ENCODE results near the gene FTO.

The FTO gene

GRCh38 chr16:53703590-53704444 lies at the start of gene FTO, which contains the start of gene RPGRIP1L:
Gene FTO (plus strand): TSS chr16:53704156.
Gene RPGRIP1L (minus strand): TSS chr16:53703859. CDS start chr16:53700723, 3,136 bp downstream.
- peak; percentile 99 for DNase-seq (ENCODE audit: extremely low read depth, low read depth)
- peak within 1 kb of the TSS; percentile 94 for H3K4me3 ChIP-seq (replicated peaks; ENCODE audit: low read depth, low read length)
- TF ChIP-seq, protein P1, sequence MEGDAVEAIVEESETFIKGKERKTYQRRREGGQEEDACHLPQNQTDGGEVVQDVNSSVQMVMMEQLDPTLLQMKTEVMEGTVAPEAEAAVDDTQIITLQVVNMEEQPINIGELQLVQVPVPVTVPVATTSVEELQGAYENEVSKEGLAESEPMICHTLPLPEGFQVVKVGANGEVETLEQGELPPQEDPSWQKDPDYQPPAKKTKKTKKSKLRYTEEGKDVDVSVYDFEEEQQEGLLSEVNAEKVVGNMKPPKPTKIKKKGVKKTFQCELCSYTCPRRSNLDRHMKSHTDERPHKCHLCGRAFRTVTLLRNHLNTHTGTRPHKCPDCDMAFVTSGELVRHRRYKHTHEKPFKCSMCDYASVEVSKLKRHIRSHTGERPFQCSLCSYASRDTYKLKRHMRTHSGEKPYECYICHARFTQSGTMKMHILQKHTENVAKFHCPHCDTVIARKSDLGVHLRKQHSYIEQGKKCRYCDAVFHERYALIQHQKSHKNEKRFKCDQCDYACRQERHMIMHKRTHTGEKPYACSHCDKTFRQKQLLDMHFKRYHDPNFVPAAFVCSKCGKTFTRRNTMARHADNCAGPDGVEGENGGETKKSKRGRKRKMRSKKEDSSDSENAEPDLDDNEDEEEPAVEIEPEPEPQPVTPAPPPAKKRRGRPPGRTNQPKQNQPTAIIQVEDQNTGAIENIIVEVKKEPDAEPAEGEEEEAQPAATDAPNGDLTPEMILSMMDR (IDR thresholded peaks at IDR 0.05; ENCODE audit: low read depth, low read length, missing control alignments): no peak

DNA sequence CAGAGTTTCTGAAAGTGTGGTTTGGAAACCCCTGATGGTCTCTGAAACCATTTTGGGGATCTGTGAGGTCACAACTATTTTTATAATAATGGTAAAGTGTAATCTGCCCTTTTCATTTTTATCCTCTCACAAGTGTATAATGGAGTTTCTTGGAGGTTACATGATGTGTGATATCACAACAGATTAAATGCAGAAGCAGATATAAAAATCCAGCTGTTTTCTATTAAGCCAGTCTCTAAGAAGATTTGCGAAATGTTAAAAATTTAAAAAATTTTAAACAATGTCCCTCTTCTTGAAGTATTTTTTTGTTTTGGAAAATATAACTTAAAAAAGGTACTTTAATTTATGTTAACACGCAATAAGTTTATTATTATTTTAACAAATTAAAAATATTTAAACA lies 49.0 kb upstream of the FTO start:
- TF ChIP-seq, protein P1 (IDR thresholded peaks at IDR 0.05; ENCODE audit: low read depth, low read length, missing control alignments): no peak
- no peak for DNase-seq (ENCODE audit: extremely low read depth, low read depth)
- H3K4me3 ChIP-seq (replicated peaks; ENCODE audit: low read depth, low read length): no peak overlapping the region

GRCh38 chr16:53662072-53662471 lies 41.9 kb upstream of the FTO start:
- TF ChIP-seq, protein P1 (IDR thresholded peaks at IDR 0.05; ENCODE audit: low read depth, low read length, missing control alignments): no peak
- no peak overlapping the region for H3K4me3 ChIP-seq (replicated peaks; ENCODE audit: low read depth, low read length)
- no peak for DNase-seq (ENCODE audit: extremely low read depth, low read depth)

- TF ChIP-seq, protein P1 (IDR thresholded peaks at IDR 0.05; ENCODE audit: low read depth, low read length, missing control alignments): no peak
- H3K4me3 ChIP-seq (replicated peaks; ENCODE audit: low read depth, low read length): no peak overlapping the region
- DNase-seq (ENCODE audit: extremely low read depth, low read depth): peak; percentile 59
Measured at GRCh38 chr16:53664724-53665345, 39.1 kb upstream of the FTO start.

DNA sequence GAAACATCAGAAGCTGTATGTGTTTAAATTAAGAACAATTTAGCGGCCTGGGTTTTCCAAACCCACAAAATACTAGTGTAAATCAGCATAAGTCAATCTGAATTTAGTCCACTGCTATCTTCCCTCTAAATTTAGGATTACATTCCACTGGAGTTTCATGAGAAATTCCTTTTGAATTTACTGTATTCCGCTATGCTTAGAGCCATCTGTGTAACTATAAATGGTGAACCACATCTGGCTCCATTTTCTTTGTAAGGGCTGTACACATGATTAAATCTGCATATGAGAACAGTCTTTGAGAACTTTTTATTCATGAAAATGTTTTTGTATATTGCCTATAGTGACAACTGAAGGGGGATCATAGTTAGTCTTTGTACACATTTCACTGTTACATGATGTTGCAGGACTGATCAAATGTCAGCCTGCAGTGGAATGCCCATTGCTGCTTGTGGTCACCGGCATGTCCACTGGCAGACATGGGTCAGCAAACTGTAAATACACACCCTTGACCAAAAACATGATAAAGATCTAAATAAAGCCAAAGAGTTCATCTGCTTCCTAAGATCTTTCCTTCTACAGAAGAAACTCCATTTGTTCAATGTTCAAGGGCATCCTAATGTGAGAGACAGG lies 37.1 kb upstream of the FTO start:
- DNase-seq (ENCODE audit: extremely low read depth, low read depth): no peak
- TF ChIP-seq, protein P1 (IDR thresholded peaks at IDR 0.05; ENCODE audit: low read depth, low read length, missing control alignments): no peak
- H3K4me3 ChIP-seq (replicated peaks; ENCODE audit: low read depth, low read length): no peak overlapping the region

- TF ChIP-seq, protein P1 (IDR thresholded peaks at IDR 0.05; ENCODE audit: low read depth, low read length, missing control alignments): no peak
- no peak for DNase-seq (ENCODE audit: extremely low read depth, low read depth)
- H3K4me3 ChIP-seq (replicated peaks; ENCODE audit: low read depth, low read length): no peak overlapping the region
Measured at GRCh38 chr16:53668869-53669268, 35.1 kb upstream of the FTO start.

Data from HFF-Myc (cell line).